Testis (tissue), 2 donors: ENCODE data around the gene LRIG1.

Experiments
- CTCF ChIP-seq, 3 experiments: fragments of 450-650 bp in 2 of 3; fragments of 200-600 bp in 1 of 3; sonication (generic) in 1 of 3; IDR thresholded peaks; one replicate each; pipeline ENCODE4 v1.5.1; 2016 to 2019; ENCODE audit warnings: antibody characterized with exemption in 3 of 3, mild to moderate bottlenecking in 2 of 3, moderate library complexity in 1 of 3
- POLR2A ChIP-seq: fragments of 450-650 bp; IDR thresholded peaks from one replicate; pipeline ENCODE4 v1.6.1; 2017; ENCODE audit warnings: antibody characterized with exemption, mild to moderate bottlenecking, moderate library complexity

- TF ChIP-seq CTCF (IDR thresholded peaks at IDR 0.05) (no peak), POLR2A (no peak)
Measured at GRCh38 chr3:66469220-66469640, 31.6 kb downstream of the LRIG1 start.
